SK-N-SH (cell line): ENCODE measurements around the gene GLIS1.

Source experiments
- ELF1 ChIP-seq: IDR thresholded peaks from 2 replicates; pipeline ENCODE4 v1.4.0; 2012
- EP300 ChIP-seq, 2 experiments: IDR thresholded peaks; 2 replicates each; pipeline versions ENCODE4 v1.4.0 to v1.6.1; 2012; ENCODE audit warnings: borderline replicate concordance in 1 of 2, low read depth in 1 of 2, low read length in 1 of 2
- GABPA ChIP-seq: IDR thresholded peaks from 2 replicates; pipeline ENCODE4 v1.4.0; 2012; ENCODE audit warnings: low read depth, mild to moderate bottlenecking
- POLR2AphosphoS5 ChIP-seq: IDR thresholded peaks from 2 replicates; pipeline ENCODE4 v1.6.1; 2012; ENCODE audit warnings: low read depth, low read length
- YY1 ChIP-seq: IDR thresholded peaks from 2 replicates; pipeline ENCODE4 v1.4.0; 2012; ENCODE audit warnings: low read depth, mild to moderate bottlenecking
- ZBTB33 ChIP-seq: IDR thresholded peaks from 2 replicates; pipeline ENCODE4 v1.4.0; 2012; ENCODE audit warnings: low read depth, borderline replicate concordance
- TF ChIP-seq, protein P1 (sequence below): fragments of 200-600 bp; sonication (generic); IDR thresholded peaks from 2 replicates; pipeline ENCODE4 v1.6.1; 2017; ENCODE audit warnings: antibody characterized with exemption, mild to moderate bottlenecking, moderate library complexity

GRCh38 chr1:53484705-53485477 is 254.1 kb downstream of the GLIS1 start:
- TF ChIP-seq ELF1 (no peak), YY1 (no peak), EP300 (IDR thresholded peaks at IDR 0.05; ENCODE audit: borderline replicate concordance in 1 of 2, low read depth in 1 of 2, low read length in 1 of 2) (no peak), GABPA (no peak), ZBTB33 (no peak), POLR2AphosphoS5 (no peak)
- TF ChIP-seq, protein P1, sequence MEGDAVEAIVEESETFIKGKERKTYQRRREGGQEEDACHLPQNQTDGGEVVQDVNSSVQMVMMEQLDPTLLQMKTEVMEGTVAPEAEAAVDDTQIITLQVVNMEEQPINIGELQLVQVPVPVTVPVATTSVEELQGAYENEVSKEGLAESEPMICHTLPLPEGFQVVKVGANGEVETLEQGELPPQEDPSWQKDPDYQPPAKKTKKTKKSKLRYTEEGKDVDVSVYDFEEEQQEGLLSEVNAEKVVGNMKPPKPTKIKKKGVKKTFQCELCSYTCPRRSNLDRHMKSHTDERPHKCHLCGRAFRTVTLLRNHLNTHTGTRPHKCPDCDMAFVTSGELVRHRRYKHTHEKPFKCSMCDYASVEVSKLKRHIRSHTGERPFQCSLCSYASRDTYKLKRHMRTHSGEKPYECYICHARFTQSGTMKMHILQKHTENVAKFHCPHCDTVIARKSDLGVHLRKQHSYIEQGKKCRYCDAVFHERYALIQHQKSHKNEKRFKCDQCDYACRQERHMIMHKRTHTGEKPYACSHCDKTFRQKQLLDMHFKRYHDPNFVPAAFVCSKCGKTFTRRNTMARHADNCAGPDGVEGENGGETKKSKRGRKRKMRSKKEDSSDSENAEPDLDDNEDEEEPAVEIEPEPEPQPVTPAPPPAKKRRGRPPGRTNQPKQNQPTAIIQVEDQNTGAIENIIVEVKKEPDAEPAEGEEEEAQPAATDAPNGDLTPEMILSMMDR = no peak
